Mammary epithelial cell (primary cell): ENCODE data around the gene TPBGL.

ENCODE experiments used
- CTCF ChIP-seq, 2 donors: IDR thresholded peaks in 1 of 2; conservative IDR thresholded peaks in 1 of 2; 2 replicates each; pipeline ENCODE4 v1.5.1; 2011 to 2012; ENCODE audit warnings: inconsistent platforms in 2 of 2, low read length in 2 of 2, mild to moderate bottlenecking in 2 of 2, control low read depth in 1 of 2, low read depth in 1 of 2; ENCODE audit not compliant: insufficient read depth in 1 of 2; ENCODE audit errors: extremely low read depth in 1 of 2
- EZH2 ChIP-seq: IDR thresholded peaks from 2 replicates; pipeline ENCODE4 v1.6.1; 2012; ENCODE audit warnings: low read length, inconsistent platforms, borderline replicate concordance

GRCh38 chr11:75272821-75273301 lies 32.3 kb downstream of the TPBGL start:
- no peak for TF ChIP-seq CTCF (conservative IDR thresholded peaks at IDR 0.05 in 1 of 2, IDR thresholded peaks at IDR 0.05 in 1 of 2; ENCODE audit: extremely low read depth in 1 of 2, insufficient read depth in 1 of 2, low read depth in 1 of 2, low read length in 2 of 2)
- no peak for TF ChIP-seq EZH2
